K562 (cell line): ENCODE measurements around the gene ORMDL3. TPM values are rescaled to one million over a fixed set of nuclear protein-coding genes. Genes with fewer than 3 reads are reported as not detected.

Source experiments
- CREM ChIP-seq: IDR thresholded peaks from 2 replicates; pipeline ENCODE4 v1.6.1; 2014; ENCODE audit warnings: antibody characterized with exemption, low read depth
- NFE2 ChIP-seq: IDR thresholded peaks from 2 replicates; pipeline ENCODE4 v1.6.1; 2014; ENCODE audit warnings: antibody characterized with exemption, low read depth
- RBM39 ChIP-seq: fragments of 200-400 bp; formaldehyde crosslinking; optimal IDR thresholded peaks from 2 replicates; pipeline ENCODE3; 2018; ENCODE audit warnings: low read depth, low read length
- SFPQ ChIP-seq: fragments of 200-400 bp; formaldehyde crosslinking; IDR thresholded peaks from 2 replicates; pipeline ENCODE4 v1.6.1; 2017; ENCODE audit warnings: mild to moderate bottlenecking, low read depth, low read length, moderate library complexity
- SMARCA4 ChIP-seq: fragments of 450-650 bp; IDR thresholded peaks from 2 replicates; pipeline ENCODE4 v1.6.1; 2016
- ZNF583 ChIP-seq: fragments of 250-450 bp; sonication (Bioruptor Pico); IDR thresholded peaks from 2 replicates; pipeline ENCODE4 v1.4.0; 2020
- polyA plus RNA-seq, 8 experiments: library from polyadenylated mRNA; depleted of rRNA in 4 of 8; stranded (reverse) in 5 of 8; unstranded in 3 of 8; fragments of >200 nt; fragmentation: Nextera tagmentation in 2 of 8; fragmentation: Illumina TruSeq in 1 of 8; extraction: Ambion mirVana in 2 of 8; extraction: Trizol in 1 of 8; gene quantifications; 2 replicates each; pipeline versions ENCODE4 v1.2.1 to v1.2.3, GENCODE V29; 2011 to 2014; ENCODE audit warnings: inconsistent platforms in 1 of 8, missing spikeins in 1 of 8
- total RNA-seq, 7 experiments: library from RNA; depleted of rRNA in 6 of 7; stranded (reverse); fragments of >200 nt in 6 of 7; fragmentation: Illumina TruSeq in 2 of 7; extraction: Trizol in 2 of 7; gene quantifications; 2 replicates each; pipeline versions ENCODE4 v1.2.1 to v1.2.3, GENCODE V29; 2011 to 2021; ENCODE audit warnings: low replicate concordance in 1 of 7
- TF ChIP-seq, protein P1 (sequence below): sonication (generic); formaldehyde crosslinking; IDR thresholded peaks from 2 replicates; pipeline ENCODE4 v1.8.1; 2023; ENCODE audit warnings: mild to moderate bottlenecking, missing genetic modification reagents, moderate library complexity
- TF ChIP-seq, protein P2 (sequence below): sonication (generic); IDR thresholded peaks from 2 replicates; pipeline ENCODE4 v1.6.1; 2016
- TF ChIP-seq, protein P3 (sequence below), 2 experiments: fragments of 450-650 bp in 1 of 2; IDR thresholded peaks; 2 replicates each; pipeline ENCODE4 v1.6.1; 2011 to 2017; ENCODE audit warnings: low read depth in 2 of 2, antibody characterized with exemption in 1 of 2, borderline replicate concordance in 1 of 2, low read length in 1 of 2, mild to moderate bottlenecking in 1 of 2, mixed read lengths in 1 of 2; ENCODE audit not compliant: control insufficient read depth in 1 of 2

ORMDL3 gene
- total and polyA plus RNA-seq, 9 of the 15 experiments (the other 6 are each of a cell fraction or from before 2014, with no cell fraction given): 2.7 to 57.4 (median 27.1) TPM

DNA sequence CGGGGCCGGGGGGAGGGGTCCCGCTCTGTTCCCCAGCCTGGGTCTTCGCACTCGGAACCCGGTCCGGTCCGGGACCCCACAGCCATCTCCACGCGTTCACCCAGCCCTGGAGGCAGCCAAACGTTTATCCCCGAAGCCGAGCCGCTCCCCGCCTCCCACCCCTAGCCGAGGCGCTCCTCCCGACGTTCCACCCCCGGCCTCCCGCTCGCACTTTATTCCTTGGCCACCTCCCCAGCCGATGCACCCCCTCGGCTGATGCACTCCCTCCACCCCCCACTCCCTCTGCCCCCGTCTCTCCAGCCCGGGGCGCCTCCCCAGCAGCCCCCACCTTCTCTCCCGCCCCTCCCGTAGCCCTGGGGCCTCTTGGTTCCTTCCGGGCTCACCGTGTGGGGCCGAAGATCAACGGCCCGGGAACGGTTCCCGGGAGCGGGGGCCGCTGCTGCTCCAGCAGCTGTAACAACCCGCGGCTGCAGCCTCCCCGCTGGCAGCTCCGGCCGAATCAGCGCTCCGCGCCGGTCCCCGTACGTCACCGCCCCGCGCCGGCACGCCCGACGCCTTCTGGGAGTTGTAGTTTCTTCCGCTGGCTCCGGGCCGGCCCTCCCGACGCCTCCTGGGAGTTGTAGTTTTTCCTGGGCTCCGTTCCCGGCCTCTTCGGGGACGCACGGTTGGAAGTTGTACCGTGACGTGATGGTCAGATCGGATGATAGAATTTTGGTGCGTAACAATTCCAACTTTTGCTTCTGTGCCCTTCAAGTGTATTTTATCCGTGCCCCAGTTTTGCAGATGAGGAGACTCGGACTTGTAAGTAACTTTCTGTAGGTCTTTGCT lies at the start of gene ORMDL3, which contains the start of gene LRRC3C (continued):
- TF ChIP-seq CREM (peak; percentile 100), SMARCA4 (no peak), RBM39 (no peak), SFPQ (no peak), ZNF583 (CRISPR knock-in tag) (0 out of 2 replicates have a peak, but pooled peaks have one; percentile 42), NFE2 (0 out of 2 replicates have a peak, but pooled peaks have one; percentile 16)
- TF ChIP-seq, protein P1, sequence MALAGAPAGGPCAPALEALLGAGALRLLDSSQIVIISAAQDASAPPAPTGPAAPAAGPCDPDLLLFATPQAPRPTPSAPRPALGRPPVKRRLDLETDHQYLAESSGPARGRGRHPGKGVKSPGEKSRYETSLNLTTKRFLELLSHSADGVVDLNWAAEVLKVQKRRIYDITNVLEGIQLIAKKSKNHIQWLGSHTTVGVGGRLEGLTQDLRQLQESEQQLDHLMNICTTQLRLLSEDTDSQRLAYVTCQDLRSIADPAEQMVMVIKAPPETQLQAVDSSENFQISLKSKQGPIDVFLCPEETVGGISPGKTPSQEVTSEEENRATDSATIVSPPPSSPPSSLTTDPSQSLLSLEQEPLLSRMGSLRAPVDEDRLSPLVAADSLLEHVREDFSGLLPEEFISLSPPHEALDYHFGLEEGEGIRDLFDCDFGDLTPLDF (CRISPR knock-in tag): no peak
- TF ChIP-seq, protein P2, sequence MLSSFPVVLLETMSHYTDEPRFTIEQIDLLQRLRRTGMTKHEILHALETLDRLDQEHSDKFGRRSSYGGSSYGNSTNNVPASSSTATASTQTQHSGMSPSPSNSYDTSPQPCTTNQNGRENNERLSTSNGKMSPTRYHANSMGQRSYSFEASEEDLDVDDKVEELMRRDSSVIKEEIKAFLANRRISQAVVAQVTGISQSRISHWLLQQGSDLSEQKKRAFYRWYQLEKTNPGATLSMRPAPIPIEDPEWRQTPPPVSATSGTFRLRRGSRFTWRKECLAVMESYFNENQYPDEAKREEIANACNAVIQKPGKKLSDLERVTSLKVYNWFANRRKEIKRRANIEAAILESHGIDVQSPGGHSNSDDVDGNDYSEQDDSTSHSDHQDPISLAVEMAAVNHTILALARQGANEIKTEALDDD: no peak
- TF ChIP-seq, protein P3, sequence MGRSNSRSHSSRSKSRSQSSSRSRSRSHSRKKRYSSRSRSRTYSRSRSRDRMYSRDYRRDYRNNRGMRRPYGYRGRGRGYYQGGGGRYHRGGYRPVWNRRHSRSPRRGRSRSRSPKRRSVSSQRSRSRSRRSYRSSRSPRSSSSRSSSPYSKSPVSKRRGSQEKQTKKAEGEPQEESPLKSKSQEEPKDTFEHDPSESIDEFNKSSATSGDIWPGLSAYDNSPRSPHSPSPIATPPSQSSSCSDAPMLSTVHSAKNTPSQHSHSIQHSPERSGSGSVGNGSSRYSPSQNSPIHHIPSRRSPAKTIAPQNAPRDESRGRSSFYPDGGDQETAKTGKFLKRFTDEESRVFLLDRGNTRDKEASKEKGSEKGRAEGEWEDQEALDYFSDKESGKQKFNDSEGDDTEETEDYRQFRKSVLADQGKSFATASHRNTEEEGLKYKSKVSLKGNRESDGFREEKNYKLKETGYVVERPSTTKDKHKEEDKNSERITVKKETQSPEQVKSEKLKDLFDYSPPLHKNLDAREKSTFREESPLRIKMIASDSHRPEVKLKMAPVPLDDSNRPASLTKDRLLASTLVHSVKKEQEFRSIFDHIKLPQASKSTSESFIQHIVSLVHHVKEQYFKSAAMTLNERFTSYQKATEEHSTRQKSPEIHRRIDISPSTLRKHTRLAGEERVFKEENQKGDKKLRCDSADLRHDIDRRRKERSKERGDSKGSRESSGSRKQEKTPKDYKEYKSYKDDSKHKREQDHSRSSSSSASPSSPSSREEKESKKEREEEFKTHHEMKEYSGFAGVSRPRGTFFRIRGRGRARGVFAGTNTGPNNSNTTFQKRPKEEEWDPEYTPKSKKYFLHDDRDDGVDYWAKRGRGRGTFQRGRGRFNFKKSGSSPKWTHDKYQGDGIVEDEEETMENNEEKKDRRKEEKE (IDR thresholded peaks at IDR 0.05; ENCODE audit: borderline replicate concordance in 1 of 2, control insufficient read depth in 1 of 2, low read depth in 2 of 2, low read length in 1 of 2): no peak
